IMR-90 (cell line): ENCODE results near the gene ROS1. TPM values are rescaled to one million over a fixed set of nuclear protein-coding genes. Genes with fewer than 3 reads are reported as not detected.

ENCODE experiments used
- ATAC-seq: fragments of 200-7000 bp; cut with Tn5 transposase; 2 replicates; pipeline ENCODE4 v1.9.1; 2020; ENCODE audit warnings: low read depth, mild to moderate bottlenecking, moderate library complexity
- BruUV-seq: library from RNA; stranded (reverse); fragments of 400-500 nt; replicated peaks from 2 replicates; lab custom pipeline; 2021; lab: Mats Ljungman, UMichigan
- CTCF ChIA-PET: fragments of 300-600 bp; formaldehyde crosslinking; extraction: SDS; loops from one replicate; lab custom pipeline; 2021; ENCODE audit warnings: antibody characterized with exemption; lab: Yijun Ruan, JAX
- POLR2A ChIA-PET: fragments of 300-600 bp; sonication (Branson Sonifier 250); formaldehyde crosslinking; loops from one replicate; lab custom pipeline; 2022; ENCODE audit warnings: antibody characterized with exemption; ENCODE audit not compliant: unreplicated experiment; lab: Charles Lee
- DNase-seq: peaks from one replicate; pipeline ENCODE4 v3.0.0; 2013
- H2AFZ ChIP-seq: replicated peaks from 2 replicates; pipeline ENCODE3; 2013; ENCODE audit warnings: low read length, mild to moderate bottlenecking; ENCODE audit not compliant: poor library complexity
- H2AK5ac ChIP-seq: 2 replicates; pipeline ENCODE4 v1.6.1; 2013; ENCODE audit warnings: low read depth, low read length, inconsistent platforms
- H2AK9ac ChIP-seq: replicated peaks from 2 replicates; pipeline ENCODE3; 2013; ENCODE audit warnings: mild to moderate bottlenecking, low read depth, low read length, moderate library complexity; ENCODE audit not compliant: poor library complexity
- H2BK120ac ChIP-seq: 2 replicates; pipeline ENCODE4 v1.6.1; 2013; ENCODE audit warnings: low read depth, low read length, inconsistent platforms
- H2BK15ac ChIP-seq: 3 replicates; pipeline ENCODE4 v1.6.1; 2013; ENCODE audit warnings: low read depth, low read length, inconsistent platforms
- H2BK20ac ChIP-seq: 2 replicates; pipeline ENCODE4 v1.6.1; 2013; ENCODE audit warnings: low read depth, mild to moderate bottlenecking, inconsistent platforms, low read length, moderate library complexity
- H2BK5ac ChIP-seq: 2 replicates; pipeline ENCODE4 v1.6.1; 2013; ENCODE audit warnings: mild to moderate bottlenecking, low read depth, low read length, inconsistent platforms; ENCODE audit not compliant: poor library complexity, severe bottlenecking
- H3K14ac ChIP-seq: replicated peaks from 2 replicates; pipeline ENCODE4 v1.6.1; 2013; ENCODE audit warnings: low read depth, low read length, inconsistent platforms
- H3K18ac ChIP-seq: 2 replicates; pipeline ENCODE4 v1.6.1; 2013; ENCODE audit warnings: low read depth, low read length, control low read depth
- H3K23ac ChIP-seq: 2 replicates; pipeline ENCODE4 v1.6.1; 2013; ENCODE audit warnings: low read depth, low read length, inconsistent platforms
- H3K27ac ChIP-seq: 2 replicates; pipeline ENCODE4 v1.5.1; 2013; ENCODE audit warnings: mild to moderate bottlenecking, control low read depth, low read length; ENCODE audit not compliant: insufficient read depth
- H3K27me3 ChIP-seq: 2 replicates; pipeline ENCODE4 v1.6.1; 2013; ENCODE audit warnings: low read length; ENCODE audit not compliant: control insufficient read depth, insufficient read depth
- H3K36me3 ChIP-seq: 2 replicates; pipeline ENCODE4 v1.6.1; 2013; ENCODE audit warnings: low read length, mixed read lengths; ENCODE audit not compliant: control insufficient read depth, insufficient read depth
- H3K4ac ChIP-seq: 2 replicates; pipeline ENCODE4 v1.6.1; 2013; ENCODE audit warnings: low read depth, low read length, inconsistent platforms
- H3K4me1 ChIP-seq: 2 replicates; pipeline ENCODE4 v1.6.1; 2013; ENCODE audit warnings: low read length, mixed read lengths; ENCODE audit not compliant: control insufficient read depth, insufficient read depth
- H3K4me2 ChIP-seq: 2 replicates; pipeline ENCODE4 v1.6.1; 2013; ENCODE audit warnings: low read depth, mild to moderate bottlenecking, control low read depth, low read length, moderate library complexity
- H3K4me3 ChIP-seq: 2 replicates; pipeline ENCODE4 v1.5.1; 2013; ENCODE audit warnings: low read depth, mild to moderate bottlenecking, control low read depth, low read length, moderate library complexity; ENCODE audit not compliant: insufficient read depth
- H3K56ac ChIP-seq: 2 replicates; pipeline ENCODE4 v1.6.1; 2013; ENCODE audit warnings: low read length, inconsistent platforms; ENCODE audit not compliant: insufficient read depth; ENCODE audit errors: extremely low read depth
- H3K79me1 ChIP-seq, 2 experiments: 2 replicates each; pipeline ENCODE4 v1.6.1; 2013; ENCODE audit warnings: low read length in 2 of 2, inconsistent platforms in 1 of 2, low read depth in 1 of 2
- H3K9ac ChIP-seq: 2 replicates; pipeline ENCODE4 v1.6.1; 2013; ENCODE audit warnings: low read depth, low read length, control low read depth
- H3K9me1 ChIP-seq: 2 replicates; pipeline ENCODE4 v1.6.1; 2013; ENCODE audit warnings: low read length, inconsistent platforms; ENCODE audit not compliant: insufficient read depth
- H3K9me3 ChIP-seq: 2 replicates; pipeline ENCODE4 v1.6.1; 2013; ENCODE audit warnings: low read length; ENCODE audit not compliant: control insufficient read depth, insufficient read depth
- H4K20me1 ChIP-seq: 2 replicates; pipeline ENCODE4 v1.6.1; 2013; ENCODE audit warnings: low read length, inconsistent platforms; ENCODE audit not compliant: insufficient read depth
- H4K5ac ChIP-seq: 2 replicates; pipeline ENCODE4 v1.6.1; 2013; ENCODE audit warnings: mild to moderate bottlenecking, low read depth, low read length, control low read depth
- H4K8ac ChIP-seq, 2 experiments: 2 replicates each; pipeline ENCODE4 v1.6.1; 2013; ENCODE audit warnings: low read depth in 2 of 2, low read length in 2 of 2, control low read depth in 1 of 2, inconsistent platforms in 1 of 2
- H4K91ac ChIP-seq: 2 replicates; pipeline ENCODE4 v1.6.1; 2013; ENCODE audit warnings: low read depth, low read length, inconsistent platforms; ENCODE audit not compliant: insufficient read depth
- CHD1 ChIP-seq: IDR thresholded peaks from 2 replicates; pipeline ENCODE4 v1.6.1; 2012; ENCODE audit warnings: low read depth, low read length, improper control_type of control experiment
- FOS ChIP-seq: fragments of 150-350 bp; IDR thresholded peaks from 2 replicates; pipeline ENCODE4 v1.6.1; 2016; ENCODE audit warnings: low read depth, low read length
- MAFK ChIP-seq: IDR thresholded peaks from 2 replicates; pipeline ENCODE4 v1.6.1; 2012; ENCODE audit warnings: low read depth, low read length, improper control_type of control experiment
- MAZ ChIP-seq: IDR thresholded peaks from 2 replicates; pipeline ENCODE4 v1.6.1; 2012; ENCODE audit warnings: low read depth, mild to moderate bottlenecking, low read length, improper control_type of control experiment, moderate library complexity, borderline replicate concordance
- MXI1 ChIP-seq: IDR thresholded peaks from 2 replicates; pipeline ENCODE4 v1.6.1; 2012; ENCODE audit warnings: low read depth, mild to moderate bottlenecking, low read length, moderate library complexity, borderline replicate concordance
- POLR2A ChIP-seq: IDR thresholded peaks from 2 replicates; pipeline ENCODE4 v1.6.1; 2012; ENCODE audit warnings: mild to moderate bottlenecking, low read depth, low read length
- RCOR1 ChIP-seq: IDR thresholded peaks from 2 replicates; pipeline ENCODE4 v1.6.1; 2012; ENCODE audit warnings: mild to moderate bottlenecking, low read length, improper control_type of control experiment; ENCODE audit not compliant: insufficient replicate concordance
- SMC3 ChIP-seq: fragments of 150-350 bp; IDR thresholded peaks from 2 replicates; pipeline ENCODE4 v1.6.1; 2016; ENCODE audit warnings: low read depth, mild to moderate bottlenecking, antibody characterized with exemption, low read length, moderate library complexity
- WGBS, 2 experiments: methylation state at CpG; one replicate each; pipeline versions ENCODE4 v1.1.5 to v1.1.7; 2013; ENCODE audit warnings: missing lambda C conversion rate in 2 of 2; ENCODE audit not compliant: insufficient read length in 1 of 2; ENCODE audit errors: extremely low coverage in 2 of 2; 5-methylcytosine and 5-hydroxymethylcytosine counted together
- dilution Hi-C: fragments of 300-500 bp; cut with HindIII; formaldehyde crosslinking; loops from one replicate; pipeline ENCODE4 v1.14.3; 2018; ENCODE audit warnings: low sequenced_read_pairs; ENCODE audit not compliant: unreplicated experiment
- in situ Hi-C: fragments of 300-500 bp; cut with MboI; formaldehyde crosslinking; loops from 3 replicates; pipeline ENCODE4 v1.14.3; 2019; ENCODE audit warnings: low sequenced_read_pairs, inconsistent platforms, mixed read lengths
- intact Hi-C: fragments of 100-400 bp; cut with micrococcal nuclease; formaldehyde crosslinking; loops from 2 replicates; pipeline ENCODE4 v1.10.0; 2022
- polyA plus RNA-seq, 3 experiments: library from polyadenylated mRNA; depleted of rRNA; stranded (reverse); fragments of >200 nt; gene quantifications; 2 replicates each; pipeline ENCODE4 v1.2.3, GENCODE V29; 2012; ENCODE audit warnings: low replicate concordance in 1 of 3
- total RNA-seq: library from RNA; depleted of rRNA; stranded (reverse); fragments of >200 nt; gene quantifications from 2 replicates; pipeline ENCODE4 v1.2.3, GENCODE V29; 2012
- TF ChIP-seq, protein P1 (sequence below): conservative IDR thresholded peaks from 2 replicates; pipeline ENCODE4 v1.5.1; 2012; ENCODE audit warnings: mild to moderate bottlenecking, low read depth, low read length, improper control_type of control experiment
- TF ChIP-seq, protein P2 (sequence below): fragments of 150-350 bp; IDR thresholded peaks from 2 replicates; pipeline ENCODE4 v1.6.1; 2017; ENCODE audit warnings: mild to moderate bottlenecking, antibody characterized with exemption, low read length, low read depth
- TF ChIP-seq, protein P3 (sequence below): fragments of 150-350 bp; IDR thresholded peaks from 2 replicates; pipeline ENCODE4 v1.6.1; 2016; ENCODE audit warnings: low read depth, mild to moderate bottlenecking, low read length, moderate library complexity, borderline replicate concordance

Gene ROS1
- total and polyA plus RNA-seq, 2 of the 4 experiments (the other 2 are of a cell fraction) = under 0.01 to 0.03 TPM

DNA sequence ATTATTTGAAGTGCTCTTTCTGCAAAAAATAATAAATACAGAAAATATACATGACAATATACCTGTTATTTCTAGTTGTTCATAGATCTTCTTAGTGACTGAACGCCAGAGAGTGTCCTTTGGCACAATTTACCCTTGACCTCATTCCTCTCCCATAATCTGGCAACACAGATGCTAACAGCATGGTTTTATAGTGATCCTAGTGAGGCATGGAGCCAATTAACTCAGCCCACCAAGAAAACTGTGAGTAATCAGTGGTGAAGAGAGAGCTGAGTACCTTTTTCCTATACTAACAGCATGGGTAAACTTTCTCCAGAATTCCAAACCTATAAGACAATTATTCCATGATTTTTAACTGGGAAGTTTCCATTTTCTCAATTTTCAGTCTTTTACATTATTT lies 99.3 kb downstream of the ROS1 start:
- in situ Hi-C loops = no loop called here
- no CpG with 5 or more reads among the region's 1 CpG for WGBS, 2 experiments
- dilution Hi-C loops = no loop called here

More for the DNA sequence above, 99.3 kb downstream of the ROS1 start:
- POLR2A ChIA-PET = no interaction called here
- no peak overlapping the region for H2BK15ac ChIP-seq
- no peak overlapping the region for H3K18ac ChIP-seq
- H2BK120ac ChIP-seq = no peak overlapping the region
- H3K9me1 ChIP-seq = no peaks in the 10 kb centered on the region; the same call in 1 of the 2 replicates
- no peak for ATAC-seq
- no peak overlapping the region for H3K23ac ChIP-seq
- no peak overlapping the region for H4K91ac ChIP-seq
- no peak for DNase-seq
- H4K5ac ChIP-seq = no peak overlapping the region
- no peak overlapping the region for H3K4me3 ChIP-seq
- H3K9me3 ChIP-seq = no peaks in the 10 kb centered on the region
- no peak overlapping the region for H3K9ac ChIP-seq
- no peak overlapping the region for H3K56ac ChIP-seq
- no peak overlapping the region for H3K14ac ChIP-seq
- intact Hi-C loops = no loop called here
- no TSS peak for BruUV-seq
- no peak overlapping the region for H2AFZ ChIP-seq
- no peak for TF ChIP-seq MAZ
- no peak for TF ChIP-seq CHD1
- no peak for TF ChIP-seq FOS
- no peak for TF ChIP-seq SMC3
- TF ChIP-seq, protein P1, sequence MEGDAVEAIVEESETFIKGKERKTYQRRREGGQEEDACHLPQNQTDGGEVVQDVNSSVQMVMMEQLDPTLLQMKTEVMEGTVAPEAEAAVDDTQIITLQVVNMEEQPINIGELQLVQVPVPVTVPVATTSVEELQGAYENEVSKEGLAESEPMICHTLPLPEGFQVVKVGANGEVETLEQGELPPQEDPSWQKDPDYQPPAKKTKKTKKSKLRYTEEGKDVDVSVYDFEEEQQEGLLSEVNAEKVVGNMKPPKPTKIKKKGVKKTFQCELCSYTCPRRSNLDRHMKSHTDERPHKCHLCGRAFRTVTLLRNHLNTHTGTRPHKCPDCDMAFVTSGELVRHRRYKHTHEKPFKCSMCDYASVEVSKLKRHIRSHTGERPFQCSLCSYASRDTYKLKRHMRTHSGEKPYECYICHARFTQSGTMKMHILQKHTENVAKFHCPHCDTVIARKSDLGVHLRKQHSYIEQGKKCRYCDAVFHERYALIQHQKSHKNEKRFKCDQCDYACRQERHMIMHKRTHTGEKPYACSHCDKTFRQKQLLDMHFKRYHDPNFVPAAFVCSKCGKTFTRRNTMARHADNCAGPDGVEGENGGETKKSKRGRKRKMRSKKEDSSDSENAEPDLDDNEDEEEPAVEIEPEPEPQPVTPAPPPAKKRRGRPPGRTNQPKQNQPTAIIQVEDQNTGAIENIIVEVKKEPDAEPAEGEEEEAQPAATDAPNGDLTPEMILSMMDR = no peak
- TF ChIP-seq, protein P2, sequence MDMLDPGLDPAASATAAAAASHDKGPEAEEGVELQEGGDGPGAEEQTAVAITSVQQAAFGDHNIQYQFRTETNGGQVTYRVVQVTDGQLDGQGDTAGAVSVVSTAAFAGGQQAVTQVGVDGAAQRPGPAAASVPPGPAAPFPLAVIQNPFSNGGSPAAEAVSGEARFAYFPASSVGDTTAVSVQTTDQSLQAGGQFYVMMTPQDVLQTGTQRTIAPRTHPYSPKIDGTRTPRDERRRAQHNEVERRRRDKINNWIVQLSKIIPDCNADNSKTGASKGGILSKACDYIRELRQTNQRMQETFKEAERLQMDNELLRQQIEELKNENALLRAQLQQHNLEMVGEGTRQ = no peak
- TF ChIP-seq, protein P3, sequence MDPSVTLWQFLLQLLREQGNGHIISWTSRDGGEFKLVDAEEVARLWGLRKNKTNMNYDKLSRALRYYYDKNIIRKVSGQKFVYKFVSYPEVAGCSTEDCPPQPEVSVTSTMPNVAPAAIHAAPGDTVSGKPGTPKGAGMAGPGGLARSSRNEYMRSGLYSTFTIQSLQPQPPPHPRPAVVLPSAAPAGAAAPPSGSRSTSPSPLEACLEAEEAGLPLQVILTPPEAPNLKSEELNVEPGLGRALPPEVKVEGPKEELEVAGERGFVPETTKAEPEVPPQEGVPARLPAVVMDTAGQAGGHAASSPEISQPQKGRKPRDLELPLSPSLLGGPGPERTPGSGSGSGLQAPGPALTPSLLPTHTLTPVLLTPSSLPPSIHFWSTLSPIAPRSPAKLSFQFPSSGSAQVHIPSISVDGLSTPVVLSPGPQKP = no peak
- TF ChIP-seq MXI1 = no peak
- TF ChIP-seq MAFK = no peak
- TF ChIP-seq RCOR1 = no peak
- no peak for TF ChIP-seq POLR2A
- no peak overlapping the region for H2BK5ac ChIP-seq
- no peak overlapping the region for H2BK20ac ChIP-seq
- no peak overlapping the region for H3K4me2 ChIP-seq
- no peaks in the 10 kb centered on the region for H3K79me1 ChIP-seq
- CTCF ChIA-PET = no interaction called here
- H3K27me3 ChIP-seq = no peaks in the 10 kb centered on the region
- H3K4me1 ChIP-seq = no peaks in the 10 kb centered on the region
- H3K27ac ChIP-seq = no peak overlapping the region
- no peak overlapping the region for H4K8ac ChIP-seq
- no peak overlapping the region for H2AK5ac ChIP-seq
- no peaks in the 10 kb centered on the region for H4K20me1 ChIP-seq
- H3K36me3 ChIP-seq = no peaks in the 10 kb centered on the region
- no peak overlapping the region for H2AK9ac ChIP-seq
- H3K4ac ChIP-seq = no peak overlapping the region
